Smooth muscle cell of the coronary artery (primary cell): ENCODE measurements around the gene DENND6B. TPM values are rescaled to one million over a fixed set of nuclear protein-coding genes. Genes with fewer than 3 reads are reported as not detected.

ENCODE experiments used
- total RNA-seq: library from RNA; depleted of rRNA; stranded (reverse); fragments of >200 nt; gene quantifications from 2 replicates; pipeline ENCODE4 v1.2.3, GENCODE V29; 2014; ENCODE audit warnings: low replicate concordance

DENND6B gene, protein sequence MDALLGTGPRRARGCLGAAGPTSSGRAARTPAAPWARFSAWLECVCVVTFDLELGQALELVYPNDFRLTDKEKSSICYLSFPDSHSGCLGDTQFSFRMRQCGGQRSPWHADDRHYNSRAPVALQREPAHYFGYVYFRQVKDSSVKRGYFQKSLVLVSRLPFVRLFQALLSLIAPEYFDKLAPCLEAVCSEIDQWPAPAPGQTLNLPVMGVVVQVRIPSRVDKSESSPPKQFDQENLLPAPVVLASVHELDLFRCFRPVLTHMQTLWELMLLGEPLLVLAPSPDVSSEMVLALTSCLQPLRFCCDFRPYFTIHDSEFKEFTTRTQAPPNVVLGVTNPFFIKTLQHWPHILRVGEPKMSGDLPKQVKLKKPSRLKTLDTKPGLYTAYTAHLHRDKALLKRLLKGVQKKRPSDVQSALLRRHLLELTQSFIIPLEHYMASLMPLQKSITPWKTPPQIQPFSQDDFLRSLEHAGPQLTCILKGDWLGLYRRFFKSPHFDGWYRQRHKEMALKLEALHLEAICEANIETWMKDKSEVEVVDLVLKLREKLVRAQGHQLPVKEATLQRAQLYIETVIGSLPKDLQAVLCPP
- 1.1 and 1.3 TPM in 2 replicates for total RNA-seq

DNA sequence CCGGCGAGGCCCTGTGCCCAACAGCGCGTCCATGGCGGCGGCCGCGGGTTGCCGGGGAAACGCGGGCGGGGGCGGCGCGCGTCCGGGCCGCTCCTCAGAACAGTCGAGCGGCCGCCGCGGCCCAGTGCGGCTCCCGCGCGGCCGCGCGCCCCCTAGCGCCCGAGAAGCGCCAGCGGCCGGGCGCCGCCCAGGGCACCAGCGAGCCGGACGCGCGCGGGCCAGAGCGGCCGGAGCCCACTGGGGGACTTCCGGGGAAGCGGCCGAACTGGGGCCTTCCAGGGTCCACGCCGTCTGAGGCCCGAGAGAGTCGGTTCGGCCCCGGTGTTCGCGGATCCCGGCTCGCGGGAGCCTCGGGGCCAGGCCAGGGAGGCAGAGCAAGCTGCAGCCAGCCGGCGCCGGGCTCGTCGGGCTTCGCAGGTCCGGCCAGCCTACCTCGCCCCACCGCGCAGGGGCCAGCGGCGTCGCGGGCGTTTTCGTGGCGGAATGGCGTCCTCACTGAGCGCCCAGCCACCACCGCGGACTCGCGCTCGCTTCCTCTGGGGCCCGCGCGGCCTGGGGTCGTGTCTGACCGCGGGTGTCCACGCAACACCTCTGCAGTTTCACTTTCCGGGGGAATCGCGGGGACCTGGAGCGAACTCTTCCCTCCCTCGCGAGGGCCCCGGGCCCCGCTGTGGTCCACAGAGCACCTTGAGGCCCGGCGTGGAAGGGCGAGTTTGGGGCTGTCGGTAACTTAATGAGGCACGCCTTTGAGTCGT is at the start of gene DENND6B:
Gene DENND6B (minus strand): TSS at position 57 of the 755 bp plus-strand sequence. CDS start 24 bp downstream, at position 33.

DNA sequence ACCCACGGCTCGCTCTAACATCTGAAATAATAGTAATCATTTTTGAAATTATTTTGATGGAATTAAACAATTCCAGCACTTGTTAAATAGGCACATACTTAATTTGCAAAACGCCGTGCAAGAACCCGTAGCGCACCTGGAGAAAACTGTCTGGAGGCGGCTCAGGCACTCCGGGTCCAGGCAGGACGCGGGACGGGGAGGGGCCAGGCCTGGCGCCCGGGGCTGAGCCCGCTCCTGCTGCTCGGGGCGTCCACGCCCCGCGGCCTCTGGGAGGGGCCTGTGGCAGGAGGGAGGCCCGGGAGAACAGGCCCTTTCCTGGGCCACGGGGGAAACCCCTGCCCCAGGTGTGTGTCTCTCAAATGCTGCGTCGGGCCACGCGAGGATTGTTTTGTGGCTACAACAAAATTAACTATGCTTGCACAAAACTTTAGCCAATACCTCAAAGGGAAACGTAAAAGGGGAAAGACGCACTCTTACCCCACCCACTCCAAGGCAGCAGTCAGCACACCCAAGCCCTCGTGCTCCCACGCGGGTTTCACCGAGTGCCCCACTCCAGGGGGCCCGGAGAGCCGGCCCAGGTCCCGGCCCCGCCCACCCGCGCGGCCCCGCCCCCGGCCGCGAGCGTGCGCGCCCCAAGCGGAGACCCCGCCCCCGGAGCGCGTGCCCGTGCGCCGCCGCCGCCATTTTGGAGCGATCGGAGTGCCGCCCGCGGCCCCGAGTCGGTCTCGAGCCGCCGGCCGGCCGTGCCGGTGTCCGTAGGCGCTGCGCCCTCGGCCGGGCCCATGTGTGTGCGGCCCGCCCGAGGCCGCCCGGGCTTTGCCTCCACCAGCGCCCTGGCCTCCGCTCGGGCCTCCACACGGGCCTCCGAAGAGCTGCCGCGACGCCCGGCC is 16.1 kb upstream of the DENND6B start, which contains the start of gene PPP6R2:
Gene PPP6R2 (plus strand): TSS at position 677 of the 890 bp plus-strand sequence. CDS start 50,582 bp downstream, outside the sequence.

DNA sequence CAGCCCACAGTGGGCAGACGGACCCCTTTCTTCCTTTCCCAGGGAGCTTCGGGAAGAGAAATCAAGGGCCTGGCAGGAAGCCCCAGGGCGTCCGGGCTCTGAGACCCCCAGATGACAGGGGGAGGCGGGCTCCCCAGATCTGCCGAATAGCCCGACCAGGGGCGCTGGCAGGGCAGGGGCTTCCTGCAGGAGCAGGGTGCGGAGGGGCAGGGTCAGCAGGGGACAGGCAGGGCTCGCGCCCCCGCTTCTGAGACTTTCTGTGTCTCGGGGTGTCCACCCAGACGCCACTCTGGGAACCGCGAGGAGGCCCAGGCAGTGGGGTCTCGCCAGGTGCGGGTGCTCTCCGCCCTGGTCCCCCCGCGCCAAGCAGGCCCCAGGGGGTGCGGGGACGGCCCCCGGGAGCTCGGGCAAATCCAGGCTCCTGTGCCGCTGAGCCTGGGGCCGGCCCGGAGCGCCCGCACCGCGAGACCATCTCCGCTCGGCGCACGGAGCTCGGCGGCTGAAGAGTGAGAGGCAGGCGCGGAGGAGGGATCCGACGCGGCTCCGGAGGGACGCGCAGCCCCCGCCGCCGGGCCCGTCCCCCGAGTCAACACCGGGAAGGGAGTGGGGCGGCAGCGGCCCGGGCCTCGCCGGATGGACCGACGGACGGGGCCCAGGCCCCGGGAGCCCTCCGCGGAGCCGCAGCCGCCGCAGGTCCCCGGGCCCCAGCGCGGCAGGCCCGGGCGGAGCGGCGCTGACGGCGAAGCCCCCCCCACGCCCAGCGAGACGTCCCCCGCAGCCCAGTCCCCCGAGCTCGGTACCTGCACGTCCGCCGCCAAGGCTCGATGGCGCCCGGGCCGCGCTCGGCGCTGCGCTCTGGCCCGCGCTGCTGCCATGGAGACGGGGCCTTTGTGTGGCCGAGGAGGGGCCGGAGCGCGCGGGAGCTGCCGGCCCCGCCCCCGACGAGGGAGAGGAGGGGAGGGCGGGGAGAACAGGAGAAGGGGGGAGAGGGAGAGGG is 19.8 kb downstream of the DENND6B start, which contains the start of gene PLXNB2:
Gene PLXNB2 (minus strand): TSS at position 894 of the 997 bp plus-strand sequence. CDS start 17,062 bp downstream, outside the sequence.

DNA sequence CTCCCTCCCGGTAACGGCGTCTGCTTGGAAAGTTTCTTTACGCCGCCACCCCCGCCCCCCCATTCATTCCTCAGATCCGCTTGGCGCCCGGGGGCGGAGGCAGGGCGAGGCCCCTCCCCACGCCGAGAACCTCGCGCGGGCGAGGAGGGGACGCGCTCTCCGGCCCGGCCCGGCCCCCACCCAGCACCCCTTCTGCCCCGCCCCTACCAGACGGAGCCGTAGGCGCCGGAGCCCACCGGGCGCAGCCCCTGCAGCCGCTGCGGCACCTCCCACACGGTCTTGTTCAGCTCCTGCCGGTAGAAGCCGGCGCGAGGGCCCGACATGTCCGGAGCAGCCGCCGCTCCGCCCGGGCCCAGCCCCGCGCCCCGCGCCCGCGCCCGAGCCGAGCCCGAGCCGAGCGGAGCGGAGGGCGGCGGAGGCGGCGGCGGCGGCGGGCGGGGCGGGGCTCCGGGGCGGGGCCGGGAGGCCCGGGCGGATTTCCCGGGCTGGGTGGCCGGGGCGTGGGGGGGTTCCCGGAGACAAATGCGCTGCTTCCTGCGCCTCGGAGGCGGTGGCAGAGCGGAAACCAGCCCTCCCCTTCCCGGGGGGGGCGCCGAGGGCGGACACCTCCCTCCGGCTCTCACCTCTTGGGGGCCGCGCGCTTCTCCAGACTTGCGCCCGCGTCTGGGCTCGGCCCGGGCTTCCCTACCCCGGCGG is 56.7 kb downstream of the DENND6B start, which contains the start of gene MAPK11:
Gene MAPK11 (minus strand): TSS at position 411 of the 696 bp plus-strand sequence. CDS start 88 bp downstream, at position 323.

DNA sequence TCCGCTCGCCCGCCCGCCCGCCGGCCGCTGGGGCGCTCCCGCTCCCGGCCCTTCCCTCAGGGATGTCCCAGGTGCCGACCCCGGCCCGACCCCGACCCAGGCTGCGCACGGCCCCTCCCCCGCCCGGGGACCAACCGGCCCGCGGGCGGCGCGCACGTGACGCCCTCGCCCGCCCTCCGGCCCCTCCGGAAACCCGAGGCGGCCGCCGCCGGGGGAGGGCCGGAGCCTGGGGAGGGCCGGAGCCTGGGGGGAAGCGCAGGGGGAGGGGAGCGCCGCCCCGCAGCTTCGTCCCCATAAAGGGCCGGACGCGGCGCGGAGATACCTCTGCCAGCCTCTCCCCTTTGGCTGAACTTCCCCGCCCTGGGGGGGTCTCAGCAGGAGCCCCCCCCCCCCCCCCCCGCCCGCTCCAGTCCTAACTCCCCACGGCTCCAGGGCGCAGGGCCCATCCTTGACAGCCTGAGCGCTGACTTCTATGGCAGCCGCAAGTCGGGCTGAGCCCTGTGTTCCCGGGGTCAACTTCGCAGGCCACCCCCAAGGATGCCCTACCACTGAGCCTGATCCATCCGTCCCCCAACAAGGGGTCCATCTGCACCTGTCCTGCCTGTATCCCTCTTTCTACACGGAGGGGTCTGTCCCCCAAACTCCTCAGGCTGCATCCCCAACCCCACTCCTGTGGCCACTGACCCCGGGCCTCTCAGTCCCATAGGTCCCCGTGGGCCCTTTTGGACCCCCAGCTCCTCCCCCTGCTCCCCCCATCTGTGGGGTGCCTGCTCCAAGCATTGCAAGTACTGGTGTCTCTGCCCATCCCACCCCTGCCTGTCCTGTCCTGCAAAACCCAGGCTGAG is 65.0 kb downstream of the DENND6B start, which contains the start of gene MAPK12:
Gene MAPK12 (minus strand): TSS at position 69 of the 845 bp plus-strand sequence. CDS start 174 bp downstream, outside the sequence.

Other genes starting within 250 kb of the DENND6B start
- under 0.01 and 1.9 TPM in 2 replicates for gene MLC1, start 241.6 kb downstream of the DENND6B start, total RNA-seq
- 0.23 and 16.9 TPM in 2 replicates for gene MOV10L1, start 237.0 kb downstream of the DENND6B start, total RNA-seq
- gene PANX2, start 156.3 kb downstream of the DENND6B start, total RNA-seq = 0.35 and 0.98 TPM in 2 replicates
- gene TRABD, start 141.1 kb downstream of the DENND6B start, total RNA-seq = 20.2 and 25.0 TPM in 2 replicates
- gene SELENOO, start 126.0 kb downstream of the DENND6B start, total RNA-seq = 20.4 and 24.7 TPM in 2 replicates
- 18.7 and 34.5 TPM in 2 replicates for gene TUBGCP6, start 82.0 kb downstream of the DENND6B start, total RNA-seq
- 11.8 and 30.0 TPM in 2 replicates for gene HDAC10, start 75.7 kb downstream of the DENND6B start, total RNA-seq
- gene MAPK12, start 65.3 kb downstream of the DENND6B start, total RNA-seq = 20.9 and 39.5 TPM in 2 replicates
- gene MAPK11, start 56.6 kb downstream of the DENND6B start, total RNA-seq = 4.1 and 4.3 TPM in 2 replicates
- 133 and 226 TPM in 2 replicates for gene PLXNB2, start 19.4 kb downstream of the DENND6B start, total RNA-seq
- gene PPP6R2, start 16.3 kb upstream of the DENND6B start, total RNA-seq = 42.1 and 74.9 TPM in 2 replicates
- gene SBF1, start 148.0 kb upstream of the DENND6B start, total RNA-seq = 50.8 and 109 TPM in 2 replicates
- gene ADM2, start 154.5 kb upstream of the DENND6B start, total RNA-seq = 1.2 and 1.6 TPM in 2 replicates
- not detected in 2 replicates for gene MIOX, start 159.8 kb upstream of the DENND6B start, total RNA-seq
- gene LMF2, start 180.7 kb upstream of the DENND6B start, total RNA-seq = 17.3 and 23.0 TPM in 2 replicates
- 14.6 and 24.6 TPM in 2 replicates for gene NCAPH2, start 181.2 kb upstream of the DENND6B start, total RNA-seq
- 0.12 and 1.2 TPM in 2 replicates for gene SCO2, start 198.6 kb upstream of the DENND6B start, total RNA-seq
- gene TYMP, start 203.0 kb upstream of the DENND6B start, total RNA-seq = 9.6 and 18.0 TPM in 2 replicates
- gene KLHDC7B, start 218.9 kb upstream of the DENND6B start, total RNA-seq = under 0.01 and 0.08 TPM in 2 replicates
- not detected in 2 replicates for gene SYCE3, start 235.9 kb upstream of the DENND6B start, total RNA-seq